ENCODE measurements around the gene SCAP.

DNA sequence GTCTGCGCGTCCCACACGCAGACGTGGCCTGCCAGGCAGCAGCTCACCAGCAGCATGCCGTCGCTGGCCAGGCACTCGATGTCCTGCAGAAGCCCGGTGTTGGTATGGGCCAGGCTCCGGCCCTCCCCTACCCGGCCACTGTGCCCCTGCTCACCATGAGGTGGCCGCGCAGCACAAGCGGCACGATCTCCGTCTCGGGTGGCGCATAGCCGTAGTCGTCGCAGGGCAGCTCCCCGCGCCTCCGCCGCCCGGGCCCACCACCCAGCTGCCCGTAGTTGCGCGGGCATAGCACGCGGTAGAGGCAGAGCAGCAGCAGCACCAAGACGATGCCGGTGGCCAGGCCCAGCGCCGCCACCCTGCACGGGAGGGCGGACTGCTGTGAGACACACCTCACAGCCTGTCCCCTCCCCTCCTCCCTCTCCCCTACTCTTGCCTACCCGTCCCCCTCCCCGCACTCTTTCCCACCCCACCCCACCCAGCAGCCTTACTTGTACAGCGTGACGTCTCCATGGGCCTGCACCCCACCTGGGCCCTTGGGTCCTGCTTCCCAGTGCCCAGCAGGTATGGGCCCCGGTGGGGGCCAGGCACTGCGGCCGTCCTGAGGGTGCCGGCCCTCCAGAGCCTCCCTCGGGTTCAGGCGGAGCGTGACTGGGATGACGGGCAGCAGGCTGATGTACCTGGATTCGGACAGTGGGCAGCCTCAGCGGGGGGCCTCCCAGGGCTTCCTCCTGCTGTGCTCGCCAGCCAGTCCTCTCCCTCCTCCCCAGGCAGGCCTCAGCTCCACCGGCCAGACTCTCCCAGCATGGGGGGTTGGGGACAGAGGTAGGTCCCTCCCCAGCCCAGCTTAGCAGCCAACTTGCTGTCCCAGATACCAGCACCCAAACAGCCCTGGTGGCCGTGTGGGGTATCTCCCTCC, 57.3 kb downstream of the SCAP start:
- TF ChIP-seq, protein P1, sequence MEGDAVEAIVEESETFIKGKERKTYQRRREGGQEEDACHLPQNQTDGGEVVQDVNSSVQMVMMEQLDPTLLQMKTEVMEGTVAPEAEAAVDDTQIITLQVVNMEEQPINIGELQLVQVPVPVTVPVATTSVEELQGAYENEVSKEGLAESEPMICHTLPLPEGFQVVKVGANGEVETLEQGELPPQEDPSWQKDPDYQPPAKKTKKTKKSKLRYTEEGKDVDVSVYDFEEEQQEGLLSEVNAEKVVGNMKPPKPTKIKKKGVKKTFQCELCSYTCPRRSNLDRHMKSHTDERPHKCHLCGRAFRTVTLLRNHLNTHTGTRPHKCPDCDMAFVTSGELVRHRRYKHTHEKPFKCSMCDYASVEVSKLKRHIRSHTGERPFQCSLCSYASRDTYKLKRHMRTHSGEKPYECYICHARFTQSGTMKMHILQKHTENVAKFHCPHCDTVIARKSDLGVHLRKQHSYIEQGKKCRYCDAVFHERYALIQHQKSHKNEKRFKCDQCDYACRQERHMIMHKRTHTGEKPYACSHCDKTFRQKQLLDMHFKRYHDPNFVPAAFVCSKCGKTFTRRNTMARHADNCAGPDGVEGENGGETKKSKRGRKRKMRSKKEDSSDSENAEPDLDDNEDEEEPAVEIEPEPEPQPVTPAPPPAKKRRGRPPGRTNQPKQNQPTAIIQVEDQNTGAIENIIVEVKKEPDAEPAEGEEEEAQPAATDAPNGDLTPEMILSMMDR (IDR thresholded peaks at IDR 0.05), result no peak
- TF ChIP-seq POLR2AphosphoS5 (IDR thresholded peaks at IDR 0.05; ENCODE audit: insufficient read depth in 1 of 2, low read depth in 1 of 2) (no peak), POLR2A (IDR thresholded peaks at IDR 0.05) (no peak)

Data from vagina (tissue), 2 donors.